SH-SY5Y (cell line): ENCODE results near the gene ATF6.

Experiments used
- GATA2 ChIP-seq: IDR thresholded peaks from 2 replicates; pipeline ENCODE4 v1.6.1; 2011; ENCODE audit warnings: mild to moderate bottlenecking, low read depth, low read length
- GATA3 ChIP-seq: IDR thresholded peaks from 2 replicates; pipeline ENCODE4 v1.6.1; 2011; ENCODE audit warnings: low read depth, mild to moderate bottlenecking, low read length, moderate library complexity

ATF6 gene

GRCh38 chr1:161955606-161956005 lies 189.5 kb downstream of the ATF6 start:
- no peak for TF ChIP-seq GATA2
- TF ChIP-seq GATA3 = no peak

- no peak for TF ChIP-seq GATA3
- TF ChIP-seq GATA2 = no peak; the same call in 1 of the 2 replicates
Observed at GRCh38 chr1:161956097-161956496, 190.0 kb downstream of the ATF6 start.

GRCh38 chr1:161956930-161957329 lies 190.8 kb downstream of the ATF6 start:
- TF ChIP-seq GATA3 = no peak
- no peak for TF ChIP-seq GATA2

- TF ChIP-seq GATA2 = no peak
- TF ChIP-seq GATA3 = no peak
Observed at GRCh38 chr1:161958425-161958824, 192.3 kb downstream of the ATF6 start.

DNA sequence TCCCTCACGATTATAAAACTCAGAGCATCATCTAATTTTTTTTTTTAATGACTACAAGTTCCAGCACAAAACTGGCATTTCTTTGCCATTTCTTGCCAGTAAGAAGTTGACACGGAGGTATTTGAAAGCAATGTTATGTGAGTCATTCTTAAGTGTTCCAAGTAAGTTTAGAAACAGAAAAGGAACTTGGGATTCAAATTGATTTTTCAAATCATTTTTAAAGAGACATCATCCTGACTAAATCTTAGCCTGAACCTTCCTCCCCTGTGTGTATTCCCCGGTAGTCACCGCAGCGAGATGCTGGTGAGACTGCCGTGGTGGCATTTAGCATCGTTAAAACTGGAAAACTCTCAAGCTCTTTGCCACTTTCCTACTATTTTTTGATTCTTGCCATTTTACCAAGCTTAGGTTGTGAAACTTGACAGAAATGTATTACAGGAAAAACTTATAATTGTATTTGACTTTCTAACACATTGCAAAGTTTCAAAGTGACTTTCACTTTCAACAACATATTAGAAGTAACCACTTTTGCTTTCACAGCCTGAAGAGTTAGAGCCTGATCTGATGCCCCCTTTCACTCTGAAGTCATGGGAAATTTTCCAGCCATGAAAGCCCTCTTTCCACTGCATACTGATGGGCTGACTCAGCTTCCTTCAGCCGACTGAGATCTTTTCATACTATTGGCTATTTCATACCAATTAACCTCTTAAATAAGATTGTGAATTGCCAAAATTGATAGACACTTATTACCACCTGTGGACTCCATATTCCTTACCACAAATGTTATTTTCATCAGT lies 196.2 kb downstream of the ATF6 start:
- TF ChIP-seq GATA3 = no peak
- no peak for TF ChIP-seq GATA2

DNA sequence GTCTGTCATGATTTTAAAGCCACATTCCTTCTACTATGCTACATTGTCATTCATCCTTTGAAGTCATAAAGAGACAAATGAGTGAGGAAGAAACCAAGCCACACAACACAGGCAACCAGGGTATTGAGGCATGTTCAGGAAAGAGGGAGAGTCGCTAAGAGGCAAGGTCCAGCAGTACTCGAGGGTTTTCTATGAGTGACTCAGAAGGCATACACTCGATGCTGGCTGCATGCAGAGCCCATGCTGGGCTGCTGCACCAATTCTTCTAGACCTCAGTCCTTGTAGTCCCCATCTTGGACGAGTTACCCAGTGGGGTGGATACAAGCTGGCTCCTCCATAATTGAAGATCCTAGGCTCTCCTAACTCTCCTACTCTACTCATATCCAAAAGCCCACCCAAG lies 199.9 kb downstream of the ATF6 start:
- TF ChIP-seq GATA3 (no peak), GATA2 (no peak)

DNA sequence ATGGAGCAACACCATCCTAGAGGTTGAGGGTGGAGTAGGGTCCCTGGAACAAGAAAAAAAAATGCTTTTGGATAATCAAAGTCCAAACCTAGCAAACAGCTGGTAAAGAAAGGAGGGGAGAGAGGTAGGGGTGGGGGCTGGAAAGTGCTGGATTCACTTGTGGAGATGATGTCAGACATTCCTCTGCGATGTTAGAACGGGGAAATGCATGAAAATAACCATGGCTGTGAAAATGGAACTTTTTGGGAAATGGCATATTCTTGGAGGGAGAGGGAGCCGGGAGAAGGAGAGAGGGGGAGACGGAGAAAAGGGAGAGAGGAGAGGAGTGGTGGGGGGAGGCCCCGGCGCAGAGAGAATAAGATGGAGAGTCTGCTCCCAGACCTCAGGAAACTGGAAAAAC lies 203.9 kb downstream of the ATF6 start:
- TF ChIP-seq GATA2 (no peak), GATA3 (no peak)

DNA sequence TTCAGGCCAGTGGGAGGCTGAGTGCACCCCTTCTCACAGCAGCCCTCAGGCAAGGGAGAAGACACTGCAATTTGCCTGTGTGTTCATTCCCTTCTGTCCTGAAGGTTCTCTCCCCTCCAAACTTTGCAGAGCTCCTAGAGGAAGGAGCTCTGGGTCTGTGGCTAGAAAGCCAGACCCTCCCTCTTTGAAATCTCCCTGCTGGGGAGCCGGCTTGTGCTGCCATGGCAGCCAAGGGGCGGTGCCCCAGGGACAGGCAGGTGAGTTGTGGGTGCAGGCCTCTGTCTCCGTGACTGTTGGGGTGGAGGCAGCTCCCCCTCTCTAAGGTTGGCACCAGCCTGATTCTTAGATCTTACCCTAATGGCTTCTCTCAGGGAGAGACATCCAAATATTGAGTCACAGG lies 204.5 kb downstream of the ATF6 start:
- TF ChIP-seq GATA3 (no peak), GATA2 (no peak)

- TF ChIP-seq GATA2 (no peak), GATA3 (no peak)
Observed at GRCh38 chr1:161972828-161973227, 206.7 kb downstream of the ATF6 start.

DNA sequence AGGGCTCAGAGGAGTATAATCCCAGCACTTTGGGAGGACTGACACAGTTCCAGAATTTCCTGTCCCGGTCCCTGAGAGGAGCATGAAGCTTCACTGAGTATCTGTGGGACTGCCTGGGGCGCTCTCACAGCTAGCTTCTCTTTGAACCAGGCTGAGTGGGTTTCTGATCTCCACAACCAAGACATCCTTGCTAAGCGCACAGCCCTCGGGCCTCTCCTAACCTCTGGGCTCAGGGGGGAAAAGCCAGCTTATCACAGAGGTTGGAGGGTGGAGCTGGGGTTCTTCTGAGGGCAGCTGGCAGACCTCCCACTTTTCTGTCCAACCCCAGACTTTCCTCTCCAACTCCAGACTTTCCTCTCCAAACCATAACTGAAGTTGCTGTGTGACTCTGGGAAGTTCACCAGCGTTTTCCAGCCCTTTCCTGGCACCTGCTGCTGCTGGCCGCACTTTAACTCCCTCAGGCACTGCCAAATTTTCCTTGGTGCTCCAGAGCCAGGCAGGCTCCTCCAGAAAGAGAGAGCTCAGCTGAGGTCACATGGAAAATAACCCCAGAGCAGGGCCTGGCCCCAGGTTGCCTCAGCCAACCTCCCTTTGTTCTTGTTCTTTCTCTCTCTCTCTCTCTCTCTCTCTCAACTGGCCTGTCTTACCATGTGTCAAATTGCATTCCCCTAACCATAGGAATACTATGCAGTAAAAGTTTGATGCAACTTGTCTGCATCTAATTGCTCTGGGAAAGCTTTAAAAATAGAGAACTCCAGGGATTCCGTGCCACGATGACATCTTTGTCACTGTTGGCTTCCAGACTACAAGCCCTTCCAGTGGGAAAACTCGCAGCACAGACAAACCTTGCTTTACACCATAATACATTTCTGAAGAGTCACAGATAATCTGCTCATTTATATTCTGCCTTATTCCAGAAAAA lies 208.1 kb downstream of the ATF6 start:
- TF ChIP-seq GATA2 (no peak), GATA3 (no peak)

DNA sequence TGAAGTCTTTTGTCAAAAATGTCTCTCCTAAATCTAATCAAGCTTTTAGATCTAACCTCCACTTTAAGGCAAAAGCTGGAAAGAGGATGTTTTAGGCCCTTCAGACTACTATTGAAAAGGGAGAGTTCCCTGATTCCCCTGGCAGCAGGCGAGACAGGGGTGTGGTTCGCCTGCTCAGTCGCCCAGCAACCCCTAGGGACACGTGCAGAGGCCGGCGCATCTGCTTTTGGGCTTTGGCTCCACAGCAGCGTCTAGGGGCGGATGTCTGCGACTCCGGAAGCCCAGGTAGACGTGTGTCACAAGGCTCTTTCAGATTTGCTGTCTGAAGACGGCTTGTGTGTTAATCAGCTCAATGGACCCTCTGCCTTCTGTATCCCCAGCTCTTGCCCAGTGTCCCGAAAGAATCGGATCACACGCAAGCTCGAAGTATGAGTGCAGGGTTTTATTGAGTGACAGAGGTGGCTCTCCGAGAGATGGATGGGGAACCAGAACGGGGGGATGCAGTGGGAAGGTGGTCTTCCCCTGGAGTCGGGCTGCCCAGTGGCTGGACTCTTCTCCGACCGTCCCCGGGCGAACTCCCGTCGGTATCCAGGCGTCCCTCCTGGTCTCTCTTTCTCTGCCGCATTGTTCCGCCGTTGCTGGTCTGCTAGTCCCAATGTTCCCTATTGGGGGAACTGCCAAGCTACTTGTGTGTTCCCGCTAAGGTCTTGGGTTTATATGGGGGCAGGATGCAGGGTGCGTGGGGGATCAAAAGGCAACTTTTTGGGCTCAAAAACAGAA lies 212.1 kb downstream of the ATF6 start:
- TF ChIP-seq GATA3 (no peak), GATA2 (no peak)

DNA sequence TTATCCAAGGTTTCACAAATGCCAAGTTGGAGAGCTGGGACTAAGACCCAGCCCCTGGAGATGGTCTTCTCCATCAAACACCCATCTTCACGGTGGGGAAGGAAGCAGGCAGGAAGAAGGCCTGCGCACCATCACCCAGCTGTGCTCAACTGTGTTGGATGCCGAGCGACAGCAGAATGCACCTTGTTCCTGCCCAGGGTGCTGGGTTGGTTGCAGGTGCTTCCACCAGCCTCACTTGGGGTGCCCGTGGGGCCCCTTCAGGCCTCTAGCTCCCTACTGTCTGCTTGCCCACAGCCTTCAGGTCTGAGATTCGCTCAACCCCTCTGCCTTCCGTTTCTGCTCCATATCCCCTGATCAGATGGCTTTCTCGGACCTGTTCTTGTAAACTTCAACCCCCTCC lies 215.0 kb downstream of the ATF6 start:
- TF ChIP-seq GATA2 (no peak), GATA3 (no peak)

GRCh38 chr1:161981735-161982506 lies 215.8 kb downstream of the ATF6 start:
- TF ChIP-seq GATA2 (no peak), GATA3 (no peak)

- TF ChIP-seq GATA2 = no peak
- TF ChIP-seq GATA3 = no peak
Observed at GRCh38 chr1:161982507-161982895, 216.4 kb downstream of the ATF6 start.
